ENCODE measurements around the gene NUTM1.
"Not testable (repeated sequence)": the region's sequence is repeated elsewhere in the genome, so short reads cannot be mapped to it uniquely, and the experiment has no call there.

The NUTM1 gene

DNA sequence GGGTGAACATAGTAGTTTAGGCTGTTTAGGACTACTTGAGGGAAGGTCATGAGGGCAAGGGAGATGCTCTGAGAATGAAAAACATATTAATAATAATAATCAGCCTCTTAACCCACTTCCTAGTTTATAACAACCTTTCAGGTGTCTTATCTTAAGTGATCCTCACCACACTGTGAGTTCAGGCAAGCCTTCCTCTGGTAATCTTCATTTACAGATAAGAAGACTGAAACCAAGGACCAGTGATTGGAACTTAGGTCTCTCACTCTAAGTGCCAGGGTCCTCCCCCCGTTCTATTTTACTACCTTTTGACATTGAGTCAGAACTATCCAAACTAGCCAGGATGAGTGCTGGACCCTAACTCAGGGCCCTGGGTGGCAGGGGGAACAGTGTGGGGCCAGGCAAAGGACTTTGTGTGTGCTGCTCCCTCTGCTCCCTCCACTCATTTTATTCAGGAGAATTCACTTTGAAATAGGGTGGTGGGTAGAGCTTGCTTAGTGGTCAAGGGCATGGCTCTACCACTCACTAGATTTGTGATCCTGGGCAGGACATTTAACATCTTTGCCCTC is 5.7 kb downstream of the NUTM1 start:
- DNase-seq, result no peak
- Mint-ChIP-seq H3K4me3 (no peak overlapping the region), H3K4me1 (peaks cover 0 to 2% of the 10 kb centered on the region in 2 donors), H3K27me3 (peaks cover 0 to 5% of the 10 kb centered on the region in 2 donors), H3K9me3 (no peaks in the 10 kb centered on the region), H3K36me3 (peaks cover 8% of the 10 kb centered on the region in 2 donors), H3K27ac (no peak overlapping the region)
- no peak for ATAC-seq (replicated peaks)

- H3K4me1 Mint-ChIP-seq, result peaks cover 0 to 2% of the 10 kb centered on the region in 2 donors
- no peak overlapping the region for H3K4me3 Mint-ChIP-seq
- ATAC-seq (replicated peaks) (no peak), DNase-seq (no peak)
- peaks cover 8 to 13% of the 10 kb centered on the region in 2 donors for H3K36me3 Mint-ChIP-seq
- H3K27ac Mint-ChIP-seq, result no peak overlapping the region
- H3K27me3 Mint-ChIP-seq, result peaks cover 0 to 5% of the 10 kb centered on the region in 2 donors
- H3K9me3 Mint-ChIP-seq, result no peaks in the 10 kb centered on the region
These were observed 6.7 kb downstream of the NUTM1 start for GRCh38 chr15:34349769-34350168.

DNA sequence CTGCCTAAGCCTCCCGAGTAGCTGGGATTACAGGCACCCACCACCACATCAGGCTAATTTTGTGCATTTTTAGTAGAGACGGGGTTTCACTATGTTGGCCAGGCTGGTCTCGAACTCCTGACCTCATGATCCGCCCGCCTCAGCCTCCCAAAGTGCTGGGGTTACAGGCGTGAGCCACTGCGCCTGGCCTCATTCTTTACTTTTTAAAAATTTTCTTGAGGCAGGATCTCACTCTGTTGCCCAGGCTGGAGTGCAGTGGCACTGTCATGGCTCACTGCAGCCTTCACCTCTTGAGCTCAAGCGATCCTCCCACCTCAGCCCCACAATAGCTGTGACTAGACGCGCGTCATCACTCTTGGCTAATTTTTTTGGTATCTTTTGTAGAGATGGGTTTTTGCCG is 9.9 kb downstream of the NUTM1 start:
- not testable (repeated sequence) for H3K27me3 Mint-ChIP-seq; ATAC-seq (replicated peaks); H3K4me1 Mint-ChIP-seq; H3K4me3 Mint-ChIP-seq; H3K27ac Mint-ChIP-seq; H3K9me3 Mint-ChIP-seq; DNase-seq
- peaks cover 19 to 31% of the 10 kb centered on the region in 2 donors for H3K36me3 Mint-ChIP-seq

- ATAC-seq (replicated peaks) (no peak), DNase-seq (no peak)
- no peaks in the 10 kb centered on the region for H3K27me3 Mint-ChIP-seq
- no peaks in the 10 kb centered on the region for H3K9me3 Mint-ChIP-seq
- peaks cover 0 to 2% of the 10 kb centered on the region in 2 donors for H3K4me1 Mint-ChIP-seq
- H3K27ac Mint-ChIP-seq, result no peak overlapping the region
- H3K36me3 Mint-ChIP-seq, result peaks cover 20 to 35% of the 10 kb centered on the region in 2 donors
- H3K4me3 Mint-ChIP-seq, result no peak overlapping the region
These were observed 10.5 kb downstream of the NUTM1 start for GRCh38 chr15:34353627-34354026.

GRCh38 chr15:34354286-34354685 is 11.2 kb downstream of the NUTM1 start:
- H3K9me3 Mint-ChIP-seq, result no peaks in the 10 kb centered on the region
- no peak overlapping the region for H3K4me3 Mint-ChIP-seq
- H3K27me3 Mint-ChIP-seq, result no peaks in the 10 kb centered on the region
- peaks cover 0 to 2% of the 10 kb centered on the region in 2 donors for H3K4me1 Mint-ChIP-seq
- ATAC-seq (replicated peaks) (no peak), DNase-seq (no peak)
- no peak overlapping the region for H3K27ac Mint-ChIP-seq
- H3K36me3 Mint-ChIP-seq, result peaks cover 20 to 42% of the 10 kb centered on the region in 2 donors

- H3K27ac Mint-ChIP-seq, result no peak overlapping the region
- ATAC-seq (replicated peaks) (no peak), DNase-seq (no peak)
- no peaks in the 10 kb centered on the region for H3K9me3 Mint-ChIP-seq
- H3K36me3 Mint-ChIP-seq, result peaks cover 24 to 51% of the 10 kb centered on the region in 2 donors
- no peak overlapping the region for H3K4me3 Mint-ChIP-seq
- H3K27me3 Mint-ChIP-seq, result no peaks in the 10 kb centered on the region
- peaks cover 0 to 4% of the 10 kb centered on the region in 2 donors for H3K4me1 Mint-ChIP-seq
These were observed 12.1 kb downstream of the NUTM1 start for GRCh38 chr15:34355241-34355640.

- no peaks in the 10 kb centered on the region for H3K27me3 Mint-ChIP-seq
- DNase-seq, result no peak
- peaks cover 29 to 65% of the 10 kb centered on the region in 2 donors for H3K36me3 Mint-ChIP-seq
- no peaks in the 10 kb centered on the region for H3K9me3 Mint-ChIP-seq
- no peak overlapping the region for H3K27ac Mint-ChIP-seq
- H3K4me1 Mint-ChIP-seq, result peaks cover 2 to 3% of the 10 kb centered on the region in 2 donors
- ATAC-seq (replicated peaks), result no peak
- H3K4me3 Mint-ChIP-seq, result no peak overlapping the region
These were observed 14.5 kb downstream of the NUTM1 start for GRCh38 chr15:34357653-34358052.

DNA sequence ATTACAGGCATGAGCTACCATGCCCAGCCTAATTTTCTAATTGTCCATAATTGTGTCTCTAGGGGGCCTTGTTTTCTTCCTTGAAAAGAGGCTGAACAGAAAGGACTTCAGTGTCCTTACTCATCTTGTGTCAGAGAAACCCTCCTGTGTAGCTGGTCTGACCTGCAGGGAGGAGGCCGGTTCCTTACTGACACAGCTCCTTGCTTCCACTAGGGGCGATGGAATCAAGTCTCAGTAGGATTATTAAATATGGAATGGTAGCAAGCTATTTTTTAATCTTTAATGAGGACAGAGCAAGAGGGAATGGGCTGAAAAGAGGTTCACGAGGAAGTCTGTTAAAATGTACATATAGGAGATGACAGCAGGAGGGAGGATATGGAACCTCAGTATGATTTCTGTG is 15.3 kb downstream of the NUTM1 start:
- DNase-seq (no peak), ATAC-seq (replicated peaks) (no peak)
- H3K9me3 Mint-ChIP-seq, result no peaks in the 10 kb centered on the region
- H3K4me3 Mint-ChIP-seq, result no peak overlapping the region
- H3K4me1 Mint-ChIP-seq, result peaks cover 6 to 8% of the 10 kb centered on the region in 2 donors
- H3K27ac Mint-ChIP-seq, result no peak overlapping the region
- H3K27me3 Mint-ChIP-seq, result no peaks in the 10 kb centered on the region
- peaks cover 30 to 69% of the 10 kb centered on the region in 2 donors for H3K36me3 Mint-ChIP-seq

DNA sequence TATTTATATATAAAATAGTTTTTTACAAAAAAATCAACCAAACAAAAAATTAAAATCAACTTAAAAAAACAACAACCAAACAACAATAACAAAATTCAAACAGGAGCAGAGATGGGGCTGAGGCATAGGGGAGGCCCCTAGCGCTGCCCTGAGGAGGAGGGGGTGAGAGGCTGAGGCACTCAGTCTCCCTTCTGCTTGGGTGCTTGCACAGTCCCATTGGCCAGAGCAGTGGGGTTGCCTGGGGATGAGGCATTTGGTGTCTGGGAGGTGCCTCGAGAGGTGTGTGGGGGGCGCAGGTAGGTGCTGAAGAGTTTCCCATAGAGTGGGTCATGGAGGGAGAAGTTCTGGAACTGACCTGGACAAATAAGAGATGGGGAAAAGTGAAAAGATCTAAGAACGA is 15.8 kb downstream of the NUTM1 start:
- Mint-ChIP-seq H3K27me3 (no peaks in the 10 kb centered on the region), H3K36me3 (peaks cover 29 to 66% of the 10 kb centered on the region in 2 donors), H3K4me1 (peaks cover 6 to 10% of the 10 kb centered on the region in 2 donors), H3K27ac (no peak overlapping the region), H3K4me3 (no peak overlapping the region), H3K9me3 (no peaks in the 10 kb centered on the region)
- ATAC-seq (replicated peaks), result no peak
- no peak for DNase-seq

DNA sequence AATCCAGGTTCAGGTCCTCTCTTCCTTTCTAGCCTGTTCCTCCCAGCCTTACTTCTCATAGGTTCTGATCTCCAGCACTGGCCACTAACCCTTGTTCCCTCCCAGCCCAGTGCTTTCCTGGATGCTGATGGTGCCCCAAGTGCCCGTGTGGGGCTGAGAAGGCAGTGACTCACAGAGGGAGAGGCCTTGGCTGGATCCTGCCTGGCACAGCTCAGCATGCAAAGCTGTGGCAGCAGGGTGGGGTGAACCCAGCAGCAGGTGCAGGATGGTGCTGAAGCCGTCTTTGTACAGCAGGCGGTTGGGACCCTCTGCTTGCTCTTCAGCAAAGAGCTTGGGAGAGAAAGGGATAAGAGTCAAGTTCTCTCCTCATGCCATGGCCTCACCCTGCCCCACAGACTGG is 16.3 kb downstream of the NUTM1 start:
- no peak for ATAC-seq (replicated peaks)
- H3K27me3 Mint-ChIP-seq, result no peaks in the 10 kb centered on the region
- DNase-seq, result no peak
- H3K4me1 Mint-ChIP-seq, result peaks cover 6 to 10% of the 10 kb centered on the region in 2 donors
- H3K9me3 Mint-ChIP-seq, result no peaks in the 10 kb centered on the region
- H3K4me3 Mint-ChIP-seq, result no peak overlapping the region
- H3K36me3 Mint-ChIP-seq, result peaks cover 29 to 63% of the 10 kb centered on the region in 2 donors
- H3K27ac Mint-ChIP-seq, result no peak overlapping the region

DNA sequence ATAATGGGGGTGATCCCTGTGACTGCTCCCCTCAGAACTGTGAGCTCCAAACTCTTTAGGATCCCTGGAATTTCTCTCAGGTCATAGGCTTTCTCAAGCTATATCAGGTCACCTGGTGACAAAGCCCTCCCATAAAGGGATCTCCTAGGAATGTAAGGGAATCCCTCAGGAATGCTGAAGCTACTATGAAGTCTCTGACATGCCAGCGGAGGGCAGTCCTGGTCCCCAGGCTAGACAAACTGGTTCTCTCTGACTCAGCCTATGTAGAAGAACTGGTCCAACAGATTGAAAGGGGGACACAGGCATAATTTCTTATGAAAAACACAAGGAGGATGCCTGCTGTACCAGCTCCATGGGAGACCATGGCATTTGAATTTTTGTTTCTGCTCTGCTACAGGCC is 17.2 kb downstream of the NUTM1 start:
- DNase-seq (no peak), ATAC-seq (replicated peaks) (no peak)
- Mint-ChIP-seq H3K27me3 (no peaks in the 10 kb centered on the region), H3K27ac (no peak overlapping the region), H3K4me1 (peaks cover 9 to 15% of the 10 kb centered on the region in 2 donors), H3K9me3 (no peaks in the 10 kb centered on the region), H3K36me3 (peaks cover 33 to 66% of the 10 kb centered on the region in 2 donors), H3K4me3 (no peak overlapping the region)

- ATAC-seq (replicated peaks) (no peak), DNase-seq (no peak)
- H3K27me3 Mint-ChIP-seq, result no peaks in the 10 kb centered on the region
- H3K4me1 Mint-ChIP-seq, result peaks cover 19 to 22% of the 10 kb centered on the region in 2 donors
- no peaks in the 10 kb centered on the region for H3K9me3 Mint-ChIP-seq
- H3K4me3 Mint-ChIP-seq, result no peak overlapping the region
- peaks cover 30 to 59% of the 10 kb centered on the region in 2 donors for H3K36me3 Mint-ChIP-seq
- H3K27ac Mint-ChIP-seq, result no peak overlapping the region
These were observed 18.2 kb downstream of the NUTM1 start for GRCh38 chr15:34361278-34361677.

- no peak for DNase-seq
- H3K4me3 Mint-ChIP-seq, result no peak overlapping the region
- H3K36me3 Mint-ChIP-seq, result peaks cover 27 to 54% of the 10 kb centered on the region in 2 donors
- no peak for ATAC-seq (replicated peaks)
- H3K9me3 Mint-ChIP-seq, result no peaks in the 10 kb centered on the region
- no peaks in the 10 kb centered on the region for H3K27me3 Mint-ChIP-seq
- H3K27ac Mint-ChIP-seq, result no peak overlapping the region
- H3K4me1 Mint-ChIP-seq, result peaks cover 24 to 25% of the 10 kb centered on the region in 2 donors
These were observed 19.1 kb downstream of the NUTM1 start for GRCh38 chr15:34362047-34362773.

DNA sequence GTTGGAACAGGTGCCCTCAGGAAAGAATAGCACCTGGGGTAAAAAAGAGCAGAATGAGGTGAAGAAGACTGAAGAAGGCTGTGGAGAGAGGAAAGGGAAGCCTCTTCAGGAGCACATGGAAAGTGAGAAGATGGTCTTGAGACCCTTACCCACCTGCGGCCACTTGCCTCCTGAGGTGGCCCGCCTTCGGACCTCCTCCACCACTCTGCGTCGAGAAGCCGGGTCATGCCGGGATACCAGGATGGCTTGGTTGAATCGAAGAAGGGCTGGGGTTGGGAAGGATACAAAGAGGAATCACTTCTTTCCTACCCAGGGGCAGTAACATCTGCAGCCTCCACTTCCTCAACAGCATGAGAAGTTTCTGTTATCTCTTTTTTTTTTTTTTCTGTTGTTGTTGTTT is 20.9 kb downstream of the NUTM1 start:
- H3K4me1 Mint-ChIP-seq, result peaks cover 32 to 35% of the 10 kb centered on the region in 2 donors
- no peaks in the 10 kb centered on the region for H3K9me3 Mint-ChIP-seq
- DNase-seq (no peak), ATAC-seq (replicated peaks) (no peak)
- no peak overlapping the region for H3K27ac Mint-ChIP-seq
- peaks cover 21 to 40% of the 10 kb centered on the region in 2 donors for H3K36me3 Mint-ChIP-seq
- H3K4me3 Mint-ChIP-seq, result no peak overlapping the region
- H3K27me3 Mint-ChIP-seq, result no peaks in the 10 kb centered on the region
